Astrocyte (in vitro differentiated cells and primary cell): ENCODE measurements around the gene SFTPB.

Source experiments
- CTCF ChIP-seq: IDR thresholded peaks from 2 replicates; pipeline ENCODE4 v1.5.1; 2011; ENCODE audit warnings: low read depth, mild to moderate bottlenecking, inconsistent platforms, low read length, moderate library complexity; ENCODE audit not compliant: insufficient read depth
- EZH2 ChIP-seq: IDR thresholded peaks from 2 replicates; pipeline ENCODE4 v1.6.1; 2012; ENCODE audit warnings: mild to moderate bottlenecking, low read length, inconsistent platforms; ENCODE audit not compliant: insufficient read depth

- no peak for TF ChIP-seq CTCF
- TF ChIP-seq EZH2 = no peak
These were observed 48.4 kb downstream of the SFTPB start for GRCh38 chr2:85619617-85620016.
